ENCODE results near the gene ZNF511. TPM values are rescaled to one million over a fixed set of nuclear protein-coding genes. Genes with fewer than 3 reads are reported as not detected.

ZNF511 gene
- total RNA-seq, 1 donor from 2014 or later, result 76.3 TPM

GRCh38 chr10:133328358-133329343, 19.9 kb downstream of the ZNF511 start:
- Mint-ChIP-seq H3K27ac (no peak overlapping the region), H3K4me1 (ENCODE audit: low read depth) (no peaks in the 10 kb centered on the region), H3K27me3 (ENCODE audit: insufficient read depth) (peaks cover 68% of the 10 kb centered on the region), H3K9me3 (no peaks in the 10 kb centered on the region), H3K36me3 (ENCODE audit: low read depth) (no peaks in the 10 kb centered on the region), H3K4me3 (no peak overlapping the region)
- DNase-seq (ENCODE audit: low spot score), result no peak
- intact Hi-C loops (cut with micrococcal nuclease), result loop anchor here (1.0 to 5.0 kb wide), 7 partner anchors 21 to 279 kb away; partner anchors contain the start of genes MTG1 and PAOX

- H3K27ac Mint-ChIP-seq, result no peak overlapping the region
- peak; percentile 77 for DNase-seq (ENCODE audit: low spot score)
- intact Hi-C loops (cut with micrococcal nuclease), result loop anchor here (1.0 to 5.0 kb wide), 7 partner anchors 22 to 278 kb away; partner anchors contain the start of genes MTG1 and PAOX
- peaks cover 72% of the 10 kb centered on the region for H3K27me3 Mint-ChIP-seq (ENCODE audit: insufficient read depth)
- H3K4me3 Mint-ChIP-seq, result peak overlapping the region; percentile 64
- peaks cover 3% of the 10 kb centered on the region for H3K4me1 Mint-ChIP-seq (ENCODE audit: low read depth)
- H3K36me3 Mint-ChIP-seq (ENCODE audit: low read depth), result no peaks in the 10 kb centered on the region
- no peaks in the 10 kb centered on the region for H3K9me3 Mint-ChIP-seq
These were observed 20.9 kb downstream of the ZNF511 start for GRCh38 chr10:133329491-133330202.

DNA sequence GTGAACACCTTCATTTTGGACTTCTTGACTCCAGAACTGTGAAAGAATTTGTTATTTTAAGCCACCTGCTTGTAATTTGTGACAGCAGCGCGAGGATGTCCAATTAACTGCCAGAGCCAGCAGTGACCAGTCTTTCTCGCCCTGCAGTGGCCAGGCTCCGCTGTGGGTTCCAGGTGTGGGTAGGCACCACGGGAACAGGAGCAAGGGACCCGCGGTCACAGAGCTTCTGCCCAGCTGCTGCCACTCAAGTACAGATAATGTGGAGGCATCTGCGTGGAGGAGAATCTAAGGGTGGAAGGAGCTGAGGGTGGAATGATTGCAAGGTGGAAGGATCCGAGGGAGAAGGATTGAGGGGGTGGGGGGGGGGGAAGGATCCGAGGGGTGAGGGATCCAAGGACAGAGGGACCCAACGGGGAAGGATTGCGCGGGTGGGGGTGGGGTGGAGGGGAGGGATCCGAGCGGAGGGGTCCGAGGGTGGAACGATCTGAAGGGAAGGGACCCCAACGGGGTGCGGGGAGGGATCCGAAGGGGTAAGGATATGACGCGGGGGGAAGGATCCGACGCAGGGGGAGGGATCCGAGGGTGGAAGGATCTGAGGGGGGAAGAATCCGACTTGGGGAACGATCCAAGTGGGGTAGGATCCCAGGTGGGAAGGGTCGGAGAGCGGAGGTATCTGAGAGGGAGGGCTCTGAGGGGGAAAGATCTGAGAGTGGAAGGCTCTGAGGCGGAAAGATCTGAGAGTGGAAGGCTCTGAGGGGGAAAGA, 24.4 kb downstream of the ZNF511 start:
- DNase-seq (ENCODE audit: low spot score), result no peak
- no peaks in the 10 kb centered on the region for H3K9me3 Mint-ChIP-seq
- intact Hi-C loops (cut with micrococcal nuclease), result no loop called here
- H3K27me3 Mint-ChIP-seq (ENCODE audit: insufficient read depth), result peaks cover 54% of the 10 kb centered on the region
- no peaks in the 10 kb centered on the region for H3K36me3 Mint-ChIP-seq (ENCODE audit: low read depth)
- H3K4me3 Mint-ChIP-seq, result no peak overlapping the region
- peaks cover 6% of the 10 kb centered on the region for H3K4me1 Mint-ChIP-seq (ENCODE audit: low read depth)
- no peak overlapping the region for H3K27ac Mint-ChIP-seq

DNA sequence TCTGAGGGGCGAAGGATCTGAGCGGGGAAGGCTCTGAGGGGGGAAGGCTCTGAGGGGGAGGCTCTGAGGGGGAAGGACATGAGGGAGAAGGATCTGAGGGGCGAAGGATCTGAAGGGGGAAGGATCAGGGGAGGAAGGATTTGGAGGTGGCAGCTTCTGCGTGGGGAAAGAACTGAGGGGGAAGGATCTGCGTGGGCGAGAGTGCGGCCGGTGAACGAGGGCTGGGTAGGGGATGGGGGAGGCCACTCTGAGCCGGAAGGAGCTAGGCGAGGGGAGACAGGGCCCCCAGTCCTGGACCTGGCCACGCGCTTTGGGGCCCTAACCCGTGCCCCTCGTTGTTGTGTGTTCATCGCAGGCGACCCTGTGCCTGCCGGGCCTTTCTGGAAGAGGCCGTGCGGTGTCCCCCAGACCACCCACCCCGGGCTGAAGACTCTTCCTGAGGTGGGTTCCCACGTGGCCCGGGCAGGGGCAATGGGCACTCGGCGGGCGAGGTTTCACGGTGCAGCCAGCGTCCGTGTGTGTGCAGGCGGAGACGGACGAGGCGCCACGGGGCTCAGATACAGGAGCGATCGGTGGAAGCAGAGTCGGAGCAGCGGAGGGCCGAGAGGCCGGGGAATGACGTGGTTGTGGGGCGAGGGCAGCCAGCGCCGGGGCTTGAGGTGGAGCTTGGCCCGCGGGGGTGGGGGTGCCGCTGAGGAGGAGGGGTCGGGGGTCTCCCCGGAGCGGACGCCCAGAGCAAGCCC, 26.0 kb downstream of the ZNF511 start:
- no peak for DNase-seq (ENCODE audit: low spot score)
- H3K36me3 Mint-ChIP-seq (ENCODE audit: low read depth), result no peaks in the 10 kb centered on the region
- H3K27ac Mint-ChIP-seq, result peak overlapping the region; percentile 45
- peak overlapping the region; percentile 75 for H3K4me3 Mint-ChIP-seq
- no peaks in the 10 kb centered on the region for H3K9me3 Mint-ChIP-seq
- H3K4me1 Mint-ChIP-seq (ENCODE audit: low read depth), result peaks cover 6% of the 10 kb centered on the region
- intact Hi-C loops (cut with micrococcal nuclease), result loop anchor here (1.0 kb wide), 1 partner anchor 25 kb away; no protein-coding TSS in a partner anchor
- H3K27me3 Mint-ChIP-seq (ENCODE audit: insufficient read depth), result peaks cover 42% of the 10 kb centered on the region

DNA sequence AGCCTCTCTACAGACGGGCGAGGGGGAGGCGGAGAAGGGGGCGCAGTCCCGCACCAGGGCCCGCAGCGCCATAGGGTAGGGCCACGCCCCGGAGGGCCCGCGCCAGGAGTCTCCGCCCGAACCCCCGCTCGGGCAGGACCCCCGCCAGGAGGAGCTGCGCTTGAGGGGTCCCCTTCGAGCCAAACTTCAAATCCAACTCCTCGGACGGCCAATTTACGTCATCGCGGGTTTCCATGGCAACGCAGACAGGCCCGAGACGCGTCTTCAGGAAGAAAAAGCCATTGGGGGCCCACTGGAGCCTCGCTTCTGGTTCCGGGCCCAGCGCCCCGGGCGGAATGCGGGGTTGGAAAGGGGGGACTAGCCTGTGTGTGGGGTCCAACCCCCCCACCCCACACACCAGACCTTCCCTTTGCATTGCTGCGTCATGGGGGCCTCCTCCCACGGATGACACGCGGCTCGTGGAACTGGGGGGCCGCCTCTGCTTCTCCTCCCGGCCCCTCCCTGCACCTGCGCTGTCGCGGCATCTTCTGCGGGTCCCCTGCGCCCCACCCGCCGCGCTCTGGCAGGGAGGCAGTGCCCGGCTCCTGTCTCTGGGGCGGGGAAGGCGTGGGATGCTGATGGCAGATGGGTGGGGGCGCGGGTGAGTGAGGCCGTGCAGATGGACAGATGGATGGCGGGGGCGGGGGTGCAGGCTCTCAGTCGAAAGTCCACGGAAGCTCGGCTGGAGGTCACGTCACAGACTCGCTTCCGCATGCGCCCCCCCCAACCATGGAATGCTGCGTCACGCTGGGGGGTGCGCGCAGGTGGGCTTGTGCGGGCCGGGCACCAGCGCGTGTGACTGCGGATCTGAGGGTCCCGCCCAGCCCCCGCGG, 26.8 kb downstream of the ZNF511 start:
- H3K4me1 Mint-ChIP-seq (ENCODE audit: low read depth), result peaks cover 6% of the 10 kb centered on the region
- peak; percentile 58 for DNase-seq (ENCODE audit: low spot score)
- H3K9me3 Mint-ChIP-seq, result no peaks in the 10 kb centered on the region
- H3K36me3 Mint-ChIP-seq (ENCODE audit: low read depth), result no peaks in the 10 kb centered on the region
- peak overlapping the region; percentile 16 for H3K4me3 Mint-ChIP-seq
- H3K27ac Mint-ChIP-seq, result no peak overlapping the region
- intact Hi-C loops (cut with micrococcal nuclease), result loop anchor here (1.0 kb wide), 1 partner anchor 26 kb away; no protein-coding TSS in a partner anchor
- H3K27me3 Mint-ChIP-seq (ENCODE audit: insufficient read depth), result peaks cover 37% of the 10 kb centered on the region

- peaks cover 31% of the 10 kb centered on the region for H3K27me3 Mint-ChIP-seq (ENCODE audit: insufficient read depth)
- intact Hi-C loops (cut with micrococcal nuclease), result no loop called here
- no peaks in the 10 kb centered on the region for H3K36me3 Mint-ChIP-seq (ENCODE audit: low read depth)
- H3K9me3 Mint-ChIP-seq, result no peaks in the 10 kb centered on the region
- H3K27ac Mint-ChIP-seq, result no peak overlapping the region
- DNase-seq (ENCODE audit: low spot score), result no peak
- peaks cover 6% of the 10 kb centered on the region for H3K4me1 Mint-ChIP-seq (ENCODE audit: low read depth)
- H3K4me3 Mint-ChIP-seq, result no peak overlapping the region
These were observed 27.4 kb downstream of the ZNF511 start for GRCh38 chr10:133336118-133336576.

GRCh38 chr10:133336577-133337369, 28.1 kb downstream of the ZNF511 start, which contains the start of gene CALY:
CALY (minus strand) TSS chr10:133336896; CDS start chr10:133328989, 7,907 bp downstream.
- H3K27me3 Mint-ChIP-seq (ENCODE audit: insufficient read depth), result peaks cover 26% of the 10 kb centered on the region
- no peaks in the 10 kb centered on the region for H3K9me3 Mint-ChIP-seq
- H3K27ac Mint-ChIP-seq, result peak within 1 kb of the TSS; percentile 42
- no peaks in the 10 kb centered on the region for H3K36me3 Mint-ChIP-seq (ENCODE audit: low read depth)
- intact Hi-C loops (cut with micrococcal nuclease), result no loop called here
- H3K4me1 Mint-ChIP-seq (ENCODE audit: low read depth), result peaks cover 6% of the 10 kb centered on the region
- peak within 1 kb of the TSS; percentile 64 for H3K4me3 Mint-ChIP-seq
- DNase-seq (ENCODE audit: low spot score), result peak; percentile 75

- Mint-ChIP-seq H3K4me1 (ENCODE audit: low read depth) (peaks cover 6% of the 10 kb centered on the region), H3K27me3 (ENCODE audit: insufficient read depth) (peaks cover 23% of the 10 kb centered on the region), H3K27ac (no peak overlapping the region), H3K4me3 (no peak overlapping the region), H3K36me3 (ENCODE audit: low read depth) (no peaks in the 10 kb centered on the region), H3K9me3 (no peaks in the 10 kb centered on the region)
- intact Hi-C loops (cut with micrococcal nuclease), result no loop called here
- no peak for DNase-seq (ENCODE audit: low spot score)
These were observed 28.6 kb downstream of the ZNF511 start for GRCh38 chr10:133337370-133337725.

- no peak for DNase-seq (ENCODE audit: low spot score)
- Mint-ChIP-seq H3K4me1 (ENCODE audit: low read depth) (peaks cover 6% of the 10 kb centered on the region), H3K9me3 (no peaks in the 10 kb centered on the region), H3K27ac (no peak overlapping the region), H3K27me3 (ENCODE audit: insufficient read depth) (peaks cover 14% of the 10 kb centered on the region), H3K4me3 (no peak overlapping the region), H3K36me3 (ENCODE audit: low read depth) (no peaks in the 10 kb centered on the region)
- intact Hi-C loops (cut with micrococcal nuclease), result no loop called here
These were observed 29.7 kb downstream of the ZNF511 start for GRCh38 chr10:133338080-133339071.
